SK-N-SH (cell line): ENCODE results near the gene ZBTB37. TPM values are rescaled to one million over a fixed set of nuclear protein-coding genes. Genes with fewer than 3 reads are reported as not detected.

Experiments used
- CTCF ChIA-PET: fragments of 300-600, 350-600 bp; formaldehyde crosslinking; extraction: SDS; loops from one replicate; lab custom pipeline; 2021; lab: Yijun Ruan, JAX
- POLR2A ChIA-PET: fragments of 350-600 bp; sonication (Branson Sonifier 250); formaldehyde crosslinking; extraction: SDS; loops from one replicate; lab custom pipeline; 2020; ENCODE audit warnings: antibody characterized with exemption, inconsistent platforms; lab: Yijun Ruan, JAX
- DNase-seq: peaks from one replicate; pipeline ENCODE4 v3.0.0; 2012
- H2AFZ ChIP-seq: fragments of 200-600 bp; sonication (generic); 2 replicates; pipeline ENCODE4 v1.8.1; 2016; ENCODE audit warnings: antibody characterized with exemption, mild to moderate bottlenecking, low read depth
- H3F3A ChIP-seq: fragments of 200-600 bp; sonication (generic); replicated peaks from 2 replicates; pipeline ENCODE3; 2016; ENCODE audit warnings: antibody characterized with exemption, mild to moderate bottlenecking; ENCODE audit not compliant: insufficient read depth
- H3K27ac ChIP-seq, 2 experiments: fragments of 200-500 bp in 1 of 2; fragments of 200-600 bp in 1 of 2; sonication (Bioruptor generic) in 1 of 2; sonication (generic), shearing (Covaris generic) in 1 of 2; 2 replicates each; pipeline versions ENCODE4 v1.5.1 to v1.6.1; 2014 to 2016; ENCODE audit warnings: low read depth in 2 of 2, inconsistent platforms in 1 of 2, low read length in 1 of 2, mild to moderate bottlenecking in 1 of 2, mixed read lengths in 1 of 2
- H3K27me3 ChIP-seq: fragments of 200-600 bp; sonication (generic), shearing (Covaris generic); 2 replicates; pipeline ENCODE4 v1.6.1; 2016; ENCODE audit warnings: mixed run types; ENCODE audit not compliant: insufficient read depth
- H3K36me3 ChIP-seq, 2 experiments: fragments of 200-500 bp in 1 of 2; fragments of 200-600 bp in 1 of 2; sonication (Bioruptor generic) in 1 of 2; sonication (generic) in 1 of 2; replicated peaks in 1 of 2; 2 replicates each; pipeline versions ENCODE3 to v1.5.1; 2014 to 2016; ENCODE audit warnings: low read length in 1 of 2, mild to moderate bottlenecking in 1 of 2; ENCODE audit not compliant: insufficient read depth in 2 of 2, control insufficient read depth in 1 of 2
- H3K4me1 ChIP-seq, 2 experiments: fragments of 200-500 bp in 1 of 2; fragments of 200-600 bp in 1 of 2; sonication (Bioruptor generic) in 1 of 2; sonication (generic), shearing (Covaris generic) in 1 of 2; 2 replicates each; pipeline versions ENCODE4 v1.5.1 to v1.6.1; 2014 to 2016; ENCODE audit warnings: low read depth in 1 of 2, low read length in 1 of 2, mixed run types in 1 of 2; ENCODE audit not compliant: insufficient read depth in 2 of 2, control insufficient read depth in 1 of 2
- H3K4me2 ChIP-seq: fragments of 200-600 bp; sonication (generic), shearing (Covaris generic); 2 replicates; pipeline ENCODE4 v1.6.1; 2017; ENCODE audit warnings: mixed run types
- H3K4me3 ChIP-seq, 2 experiments: fragments of 200-500 bp in 1 of 2; fragments of 200-600 bp in 1 of 2; sonication (Bioruptor generic) in 1 of 2; sonication (generic), shearing (Covaris generic) in 1 of 2; 2 replicates each; pipeline versions ENCODE4 v1.5.1 to v1.8.1; 2014 to 2016; ENCODE audit warnings: low read depth in 2 of 2, inconsistent platforms in 1 of 2, low read length in 1 of 2, mild to moderate bottlenecking in 1 of 2, mixed read lengths in 1 of 2, moderate library complexity in 1 of 2
- H3K79me2 ChIP-seq: fragments of 200-600 bp; sonication (generic); 2 replicates; pipeline ENCODE4 v1.8.1; 2017; ENCODE audit warnings: mild to moderate bottlenecking; ENCODE audit not compliant: insufficient read depth
- H3K9ac ChIP-seq: fragments of 200-600 bp; sonication (generic); 2 replicates; pipeline ENCODE4 v1.6.1; 2017; ENCODE audit warnings: mixed run types
- H3K9me2 ChIP-seq: fragments of 200-600 bp; sonication (generic); 2 replicates; pipeline ENCODE4 v1.6.1; 2017; ENCODE audit warnings: mixed run types
- H3K9me3 ChIP-seq: fragments of 200-600 bp; sonication (generic); 2 replicates; pipeline ENCODE4 v1.6.1; 2017; ENCODE audit warnings: mixed run types, mild to moderate bottlenecking, moderate library complexity
- H4K20me1 ChIP-seq: fragments of 200-600 bp; sonication (generic); 2 replicates; pipeline ENCODE4 v1.6.1; 2017; ENCODE audit warnings: mild to moderate bottlenecking, mixed run types; ENCODE audit not compliant: insufficient read depth
- ELF1 ChIP-seq: IDR thresholded peaks from 2 replicates; pipeline ENCODE4 v1.4.0; 2012
- EP300 ChIP-seq, 2 experiments: IDR thresholded peaks; 2 replicates each; pipeline versions ENCODE4 v1.4.0 to v1.6.1; 2012; ENCODE audit warnings: borderline replicate concordance in 1 of 2, low read depth in 1 of 2, low read length in 1 of 2
- EZH2phosphoT487 ChIP-seq: fragments of 200-600 bp; sonication (generic); IDR thresholded peaks from 2 replicates; pipeline ENCODE4 v1.6.1; 2017; ENCODE audit warnings: low read depth, mixed run types, mild to moderate bottlenecking, antibody characterized with exemption, moderate library complexity, borderline replicate concordance
- FOSL2 ChIP-seq: IDR thresholded peaks from 2 replicates; pipeline ENCODE4 v1.4.0; 2012; ENCODE audit warnings: low read depth, mild to moderate bottlenecking, moderate library complexity, borderline replicate concordance
- JUND ChIP-seq: IDR thresholded peaks from 2 replicates; pipeline ENCODE4 v1.4.0; 2012
- MXI1 ChIP-seq: IDR thresholded peaks from 2 replicates; pipeline ENCODE4 v1.6.1; 2012; ENCODE audit warnings: mild to moderate bottlenecking, low read depth, low read length, improper control_type of control experiment
- POLR2AphosphoS5 ChIP-seq: IDR thresholded peaks from 2 replicates; pipeline ENCODE4 v1.6.1; 2012; ENCODE audit warnings: low read depth, low read length
- RAD21 ChIP-seq: IDR thresholded peaks from 2 replicates; pipeline ENCODE4 v1.6.1; 2012; ENCODE audit warnings: mild to moderate bottlenecking, low read length
- RCOR1 ChIP-seq: fragments of 150-350 bp; IDR thresholded peaks from 2 replicates; pipeline ENCODE4 v1.6.1; 2017; ENCODE audit warnings: antibody characterized with exemption, low read length
- RFX5 ChIP-seq: IDR thresholded peaks from 2 replicates; pipeline ENCODE4 v1.6.1; 2012; ENCODE audit warnings: mild to moderate bottlenecking, improper control_type of control experiment, low read length
- RXRA ChIP-seq: IDR thresholded peaks from 2 replicates; pipeline ENCODE4 v1.4.0; 2012; ENCODE audit warnings: low read depth, mild to moderate bottlenecking, borderline replicate concordance
- TAF1 ChIP-seq: IDR thresholded peaks from 2 replicates; pipeline ENCODE4 v1.6.1; 2012; ENCODE audit warnings: low read depth, mild to moderate bottlenecking, low read length, moderate library complexity, borderline replicate concordance
- TEAD4 ChIP-seq: IDR thresholded peaks from 2 replicates; pipeline ENCODE4 v1.4.0; 2012; ENCODE audit warnings: mild to moderate bottlenecking, borderline replicate concordance; ENCODE audit not compliant: insufficient read depth
- YY1 ChIP-seq: IDR thresholded peaks from 2 replicates; pipeline ENCODE4 v1.4.0; 2012; ENCODE audit warnings: low read depth, mild to moderate bottlenecking
- WGBS: methylation state at CpG from one replicate; pipeline ENCODE4 v1.1.6; 2017; ENCODE audit warnings: low lambda C conversion rate; 5-methylcytosine and 5-hydroxymethylcytosine counted together
- polyA plus RNA-seq, 3 experiments: library from polyadenylated mRNA; depleted of rRNA; stranded (reverse); fragments of >200 nt; gene quantifications; 2 replicates each; pipeline ENCODE4 v1.2.3, GENCODE V29; 2012
- TF ChIP-seq, protein P1 (sequence below): fragments of 150-350 bp; IDR thresholded peaks from 2 replicates; pipeline ENCODE4 v1.6.1; 2016; ENCODE audit warnings: mild to moderate bottlenecking, low read depth, low read length
- TF ChIP-seq, protein P2 (sequence below): IDR thresholded peaks from 2 replicates; pipeline ENCODE4 v1.6.1; 2012; ENCODE audit warnings: mild to moderate bottlenecking, low read depth, low read length, moderate library complexity
- TF ChIP-seq, protein P3 (sequence below): IDR thresholded peaks from 2 replicates; pipeline ENCODE4 v1.4.0; 2012; ENCODE audit warnings: low read depth, borderline replicate concordance
- TF ChIP-seq, protein P4 (sequence below): fragments of 200-600 bp; sonication (generic); IDR thresholded peaks from 2 replicates; pipeline ENCODE4 v1.6.1; 2017; ENCODE audit warnings: antibody characterized with exemption, mild to moderate bottlenecking, moderate library complexity
- TF ChIP-seq, protein P5 (sequence below): IDR thresholded peaks from 2 replicates; pipeline ENCODE4 v1.4.0; 2012; ENCODE audit warnings: low read depth

ZBTB37 gene
- polyA plus RNA-seq, 1 of the 3 experiments (the other 2 are of a cell fraction) = 0.89 TPM

DNA sequence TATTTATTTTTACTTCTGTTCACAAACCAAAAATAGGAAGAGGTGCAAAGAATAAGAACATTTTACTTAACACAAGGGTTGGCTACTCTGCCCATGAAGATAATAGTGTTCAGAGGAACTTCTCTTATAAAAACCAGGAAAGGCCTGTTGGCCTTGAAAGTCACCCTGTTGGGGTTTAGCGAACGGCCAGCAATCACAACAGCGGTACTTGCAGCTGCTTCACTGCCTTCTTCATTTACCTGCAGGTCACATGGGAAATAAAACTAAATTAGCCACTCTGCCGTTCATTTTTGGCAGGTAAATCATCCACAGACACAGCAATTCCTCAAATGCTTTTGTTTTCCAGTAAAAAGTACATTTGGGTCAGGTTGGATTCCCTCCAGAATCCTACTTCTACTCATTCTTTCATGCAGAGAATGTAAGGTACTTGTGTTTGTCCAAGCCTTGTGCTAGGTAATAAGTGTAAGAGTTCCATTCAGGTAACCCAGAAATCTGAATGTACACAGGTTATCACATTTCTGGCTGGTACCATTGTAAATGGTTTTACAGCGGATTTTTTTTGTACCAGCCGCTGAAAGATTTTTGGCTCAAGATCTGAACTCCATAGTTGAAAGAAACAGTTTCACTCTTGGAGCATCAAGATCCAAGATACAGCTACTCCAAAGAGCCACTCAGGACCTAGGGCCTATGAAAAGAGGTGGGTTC is 35.8 kb downstream of the ZBTB37 start:
- no peaks in the 10 kb centered on the region for H3K4me1 ChIP-seq
- no peaks in the 10 kb centered on the region for H3K27me3 ChIP-seq
- no peak overlapping the region for H3K27ac ChIP-seq
- no peaks in the 10 kb centered on the region for H3K79me2 ChIP-seq
- no peak overlapping the region for H3K4me3 ChIP-seq
- no peak overlapping the region for H2AFZ ChIP-seq
- TF ChIP-seq, protein P1, sequence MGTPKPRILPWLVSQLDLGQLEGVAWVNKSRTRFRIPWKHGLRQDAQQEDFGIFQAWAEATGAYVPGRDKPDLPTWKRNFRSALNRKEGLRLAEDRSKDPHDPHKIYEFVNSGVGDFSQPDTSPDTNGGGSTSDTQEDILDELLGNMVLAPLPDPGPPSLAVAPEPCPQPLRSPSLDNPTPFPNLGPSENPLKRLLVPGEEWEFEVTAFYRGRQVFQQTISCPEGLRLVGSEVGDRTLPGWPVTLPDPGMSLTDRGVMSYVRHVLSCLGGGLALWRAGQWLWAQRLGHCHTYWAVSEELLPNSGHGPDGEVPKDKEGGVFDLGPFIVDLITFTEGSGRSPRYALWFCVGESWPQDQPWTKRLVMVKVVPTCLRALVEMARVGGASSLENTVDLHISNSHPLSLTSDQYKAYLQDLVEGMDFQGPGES = no peak
- TF ChIP-seq TEAD4 (no peak), TAF1 (no peak), EP300 (IDR thresholded peaks at IDR 0.05; ENCODE audit: borderline replicate concordance in 1 of 2, low read depth in 1 of 2, low read length in 1 of 2) (no peak), RFX5 (no peak), RXRA (no peak), EZH2phosphoT487 (no peak), FOSL2 (no peak), POLR2AphosphoS5 (no peak)
- H3K36me3 ChIP-seq = no peaks in the 10 kb centered on the region
- CTCF ChIA-PET = no interaction called here
- H3K9me2 ChIP-seq = no peaks in the 10 kb centered on the region
- 88% methylated on average over 6 of the region's 6 CpGs for WGBS
- H3K9ac ChIP-seq = no peak overlapping the region
- no peaks in the 10 kb centered on the region for H4K20me1 ChIP-seq
- DNase-seq = no peak
- POLR2A ChIA-PET = no interaction called here
- H3K4me2 ChIP-seq = no peak overlapping the region
- H3K9me3 ChIP-seq = no peaks in the 10 kb centered on the region
- H3F3A ChIP-seq = no peaks in the 10 kb centered on the region

DNA sequence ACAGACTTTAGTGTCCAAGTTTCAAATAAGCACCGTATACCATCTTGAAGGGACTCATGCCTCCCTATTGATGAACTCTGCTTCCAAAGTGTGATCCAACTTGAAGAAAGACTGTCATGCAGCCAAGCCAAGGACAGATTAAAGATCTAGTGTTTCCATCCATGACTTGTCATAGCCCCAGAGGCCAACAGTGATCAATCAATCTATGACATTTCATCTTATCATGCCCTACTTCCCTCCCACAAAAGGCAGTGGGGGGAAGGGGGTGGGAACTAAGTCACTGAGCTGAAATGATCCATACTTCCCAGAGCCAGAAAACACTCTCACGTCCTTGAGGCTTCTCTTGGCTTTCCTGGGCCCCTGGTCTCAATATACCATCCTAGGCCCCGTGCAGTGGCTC is 44.9 kb downstream of the ZBTB37 start:
- CTCF ChIA-PET = interaction anchor here (0.9 to 1.0 kb wide), 2 partner anchors 10 to 50 kb away, joined by 3 read pairs; no protein-coding TSS in a partner anchor
- no peak for DNase-seq
- Histone ChIP-seq H3K9me3 (no peaks in the 10 kb centered on the region), H3K4me1 (no peaks in the 10 kb centered on the region), H3K4me3 (no peak overlapping the region), H3K79me2 (no peaks in the 10 kb centered on the region), H4K20me1 (no peaks in the 10 kb centered on the region), H3F3A (no peaks in the 10 kb centered on the region), H2AFZ (no peak overlapping the region), H3K9me2 (no peaks in the 10 kb centered on the region), H3K36me3 (no peaks in the 10 kb centered on the region), H3K27me3 (no peaks in the 10 kb centered on the region), H3K4me2 (no peak overlapping the region), H3K27ac (no peak overlapping the region), H3K9ac (no peak overlapping the region)
- 63% methylated on average over 3 of the region's 3 CpGs for WGBS
- POLR2A ChIA-PET = no interaction called here
- no peak for TF ChIP-seq RAD21
- no peak for TF ChIP-seq JUND
- TF ChIP-seq, protein P2, sequence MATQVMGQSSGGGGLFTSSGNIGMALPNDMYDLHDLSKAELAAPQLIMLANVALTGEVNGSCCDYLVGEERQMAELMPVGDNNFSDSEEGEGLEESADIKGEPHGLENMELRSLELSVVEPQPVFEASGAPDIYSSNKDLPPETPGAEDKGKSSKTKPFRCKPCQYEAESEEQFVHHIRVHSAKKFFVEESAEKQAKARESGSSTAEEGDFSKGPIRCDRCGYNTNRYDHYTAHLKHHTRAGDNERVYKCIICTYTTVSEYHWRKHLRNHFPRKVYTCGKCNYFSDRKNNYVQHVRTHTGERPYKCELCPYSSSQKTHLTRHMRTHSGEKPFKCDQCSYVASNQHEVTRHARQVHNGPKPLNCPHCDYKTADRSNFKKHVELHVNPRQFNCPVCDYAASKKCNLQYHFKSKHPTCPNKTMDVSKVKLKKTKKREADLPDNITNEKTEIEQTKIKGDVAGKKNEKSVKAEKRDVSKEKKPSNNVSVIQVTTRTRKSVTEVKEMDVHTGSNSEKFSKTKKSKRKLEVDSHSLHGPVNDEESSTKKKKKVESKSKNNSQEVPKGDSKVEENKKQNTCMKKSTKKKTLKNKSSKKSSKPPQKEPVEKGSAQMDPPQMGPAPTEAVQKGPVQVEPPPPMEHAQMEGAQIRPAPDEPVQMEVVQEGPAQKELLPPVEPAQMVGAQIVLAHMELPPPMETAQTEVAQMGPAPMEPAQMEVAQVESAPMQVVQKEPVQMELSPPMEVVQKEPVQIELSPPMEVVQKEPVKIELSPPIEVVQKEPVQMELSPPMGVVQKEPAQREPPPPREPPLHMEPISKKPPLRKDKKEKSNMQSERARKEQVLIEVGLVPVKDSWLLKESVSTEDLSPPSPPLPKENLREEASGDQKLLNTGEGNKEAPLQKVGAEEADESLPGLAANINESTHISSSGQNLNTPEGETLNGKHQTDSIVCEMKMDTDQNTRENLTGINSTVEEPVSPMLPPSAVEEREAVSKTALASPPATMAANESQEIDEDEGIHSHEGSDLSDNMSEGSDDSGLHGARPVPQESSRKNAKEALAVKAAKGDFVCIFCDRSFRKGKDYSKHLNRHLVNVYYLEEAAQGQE = no peak
- TF ChIP-seq, protein P3, sequence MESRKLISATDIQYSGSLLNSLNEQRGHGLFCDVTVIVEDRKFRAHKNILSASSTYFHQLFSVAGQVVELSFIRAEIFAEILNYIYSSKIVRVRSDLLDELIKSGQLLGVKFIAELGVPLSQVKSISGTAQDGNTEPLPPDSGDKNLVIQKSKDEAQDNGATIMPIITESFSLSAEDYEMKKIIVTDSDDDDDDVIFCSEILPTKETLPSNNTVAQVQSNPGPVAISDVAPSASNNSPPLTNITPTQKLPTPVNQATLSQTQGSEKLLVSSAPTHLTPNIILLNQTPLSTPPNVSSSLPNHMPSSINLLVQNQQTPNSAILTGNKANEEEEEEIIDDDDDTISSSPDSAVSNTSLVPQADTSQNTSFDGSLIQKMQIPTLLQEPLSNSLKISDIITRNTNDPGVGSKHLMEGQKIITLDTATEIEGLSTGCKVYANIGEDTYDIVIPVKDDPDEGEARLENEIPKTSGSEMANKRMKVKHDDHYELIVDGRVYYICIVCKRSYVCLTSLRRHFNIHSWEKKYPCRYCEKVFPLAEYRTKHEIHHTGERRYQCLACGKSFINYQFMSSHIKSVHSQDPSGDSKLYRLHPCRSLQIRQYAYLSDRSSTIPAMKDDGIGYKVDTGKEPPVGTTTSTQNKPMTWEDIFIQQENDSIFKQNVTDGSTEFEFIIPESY = no peak
- TF ChIP-seq YY1 = no peak
- no peak for TF ChIP-seq MXI1
- TF ChIP-seq ELF1 = no peak
- TF ChIP-seq EZH2phosphoT487 = no peak
- TF ChIP-seq RCOR1 = no peak
- TF ChIP-seq, protein P4, sequence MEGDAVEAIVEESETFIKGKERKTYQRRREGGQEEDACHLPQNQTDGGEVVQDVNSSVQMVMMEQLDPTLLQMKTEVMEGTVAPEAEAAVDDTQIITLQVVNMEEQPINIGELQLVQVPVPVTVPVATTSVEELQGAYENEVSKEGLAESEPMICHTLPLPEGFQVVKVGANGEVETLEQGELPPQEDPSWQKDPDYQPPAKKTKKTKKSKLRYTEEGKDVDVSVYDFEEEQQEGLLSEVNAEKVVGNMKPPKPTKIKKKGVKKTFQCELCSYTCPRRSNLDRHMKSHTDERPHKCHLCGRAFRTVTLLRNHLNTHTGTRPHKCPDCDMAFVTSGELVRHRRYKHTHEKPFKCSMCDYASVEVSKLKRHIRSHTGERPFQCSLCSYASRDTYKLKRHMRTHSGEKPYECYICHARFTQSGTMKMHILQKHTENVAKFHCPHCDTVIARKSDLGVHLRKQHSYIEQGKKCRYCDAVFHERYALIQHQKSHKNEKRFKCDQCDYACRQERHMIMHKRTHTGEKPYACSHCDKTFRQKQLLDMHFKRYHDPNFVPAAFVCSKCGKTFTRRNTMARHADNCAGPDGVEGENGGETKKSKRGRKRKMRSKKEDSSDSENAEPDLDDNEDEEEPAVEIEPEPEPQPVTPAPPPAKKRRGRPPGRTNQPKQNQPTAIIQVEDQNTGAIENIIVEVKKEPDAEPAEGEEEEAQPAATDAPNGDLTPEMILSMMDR = no peak
- TF ChIP-seq, protein P5, sequence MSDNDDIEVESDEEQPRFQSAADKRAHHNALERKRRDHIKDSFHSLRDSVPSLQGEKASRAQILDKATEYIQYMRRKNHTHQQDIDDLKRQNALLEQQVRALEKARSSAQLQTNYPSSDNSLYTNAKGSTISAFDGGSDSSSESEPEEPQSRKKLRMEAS = no peak
